HL-60 (cell line): ENCODE measurements around the gene PRCC.

Source experiments
- DNase-seq, 2 experiments: peaks; one replicate each; pipeline ENCODE4 v3.0.0-alpha.2; 2010 to 2020; ENCODE audit warnings: low read depth in 1 of 2, low spot score in 1 of 2
- H3K27ac ChIP-seq: fragments of 250-450 bp; sonication (Bioruptor Pico); replicated peaks from 2 replicates; pipeline ENCODE4 v1.5.1; 2020; ENCODE audit warnings: mild to moderate bottlenecking, moderate library complexity
- H3K27me3 ChIP-seq: fragments of 250-450 bp; sonication (Bioruptor Pico); 2 replicates; pipeline ENCODE4 v1.5.1; 2021; ENCODE audit warnings: mild to moderate bottlenecking, moderate library complexity; ENCODE audit not compliant: insufficient read depth, poor library complexity, severe bottlenecking
- H3K4me3 ChIP-seq: replicated peaks from 2 replicates; pipeline ENCODE4 v1.5.1; 2011; ENCODE audit warnings: mild to moderate bottlenecking, control low read depth, low read length; ENCODE audit not compliant: insufficient read depth
- CTCF ChIP-seq: IDR thresholded peaks from one replicate; pipeline ENCODE4 v1.5.1; 2011; ENCODE audit warnings: low read length, control low read depth, inconsistent platforms; ENCODE audit not compliant: insufficient read depth
- GABPA ChIP-seq: IDR thresholded peaks from 2 replicates; pipeline ENCODE4 v1.6.1; 2012; ENCODE audit warnings: low read depth
- POLR2AphosphoS5 ChIP-seq: IDR thresholded peaks from 2 replicates; pipeline ENCODE4 v1.6.1; 2012; ENCODE audit warnings: low read depth
- SPI1 ChIP-seq: IDR thresholded peaks from 2 replicates; pipeline ENCODE4 v1.6.1; 2012; ENCODE audit warnings: low read depth, mild to moderate bottlenecking, borderline replicate concordance
- TF ChIP-seq, protein P1 (sequence below): IDR thresholded peaks from 2 replicates; pipeline ENCODE4 v1.6.1; 2012; ENCODE audit warnings: low read depth; ENCODE audit not compliant: insufficient replicate concordance

Gene PRCC

GRCh38 chr1:156814571-156815260, 47.4 kb downstream of the PRCC start:
- H3K27ac ChIP-seq = no peak overlapping the region
- no peak for DNase-seq
- TF ChIP-seq CTCF (no peak), SPI1 (no peak), POLR2AphosphoS5 (no peak), GABPA (no peak)
- TF ChIP-seq, protein P1, sequence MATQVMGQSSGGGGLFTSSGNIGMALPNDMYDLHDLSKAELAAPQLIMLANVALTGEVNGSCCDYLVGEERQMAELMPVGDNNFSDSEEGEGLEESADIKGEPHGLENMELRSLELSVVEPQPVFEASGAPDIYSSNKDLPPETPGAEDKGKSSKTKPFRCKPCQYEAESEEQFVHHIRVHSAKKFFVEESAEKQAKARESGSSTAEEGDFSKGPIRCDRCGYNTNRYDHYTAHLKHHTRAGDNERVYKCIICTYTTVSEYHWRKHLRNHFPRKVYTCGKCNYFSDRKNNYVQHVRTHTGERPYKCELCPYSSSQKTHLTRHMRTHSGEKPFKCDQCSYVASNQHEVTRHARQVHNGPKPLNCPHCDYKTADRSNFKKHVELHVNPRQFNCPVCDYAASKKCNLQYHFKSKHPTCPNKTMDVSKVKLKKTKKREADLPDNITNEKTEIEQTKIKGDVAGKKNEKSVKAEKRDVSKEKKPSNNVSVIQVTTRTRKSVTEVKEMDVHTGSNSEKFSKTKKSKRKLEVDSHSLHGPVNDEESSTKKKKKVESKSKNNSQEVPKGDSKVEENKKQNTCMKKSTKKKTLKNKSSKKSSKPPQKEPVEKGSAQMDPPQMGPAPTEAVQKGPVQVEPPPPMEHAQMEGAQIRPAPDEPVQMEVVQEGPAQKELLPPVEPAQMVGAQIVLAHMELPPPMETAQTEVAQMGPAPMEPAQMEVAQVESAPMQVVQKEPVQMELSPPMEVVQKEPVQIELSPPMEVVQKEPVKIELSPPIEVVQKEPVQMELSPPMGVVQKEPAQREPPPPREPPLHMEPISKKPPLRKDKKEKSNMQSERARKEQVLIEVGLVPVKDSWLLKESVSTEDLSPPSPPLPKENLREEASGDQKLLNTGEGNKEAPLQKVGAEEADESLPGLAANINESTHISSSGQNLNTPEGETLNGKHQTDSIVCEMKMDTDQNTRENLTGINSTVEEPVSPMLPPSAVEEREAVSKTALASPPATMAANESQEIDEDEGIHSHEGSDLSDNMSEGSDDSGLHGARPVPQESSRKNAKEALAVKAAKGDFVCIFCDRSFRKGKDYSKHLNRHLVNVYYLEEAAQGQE = no peak
- peaks cover 3% of the 10 kb centered on the region for H3K27me3 ChIP-seq
- no peak overlapping the region for H3K4me3 ChIP-seq

GRCh38 chr1:156815307-156815826, 48.0 kb downstream of the PRCC start:
- peaks cover 3% of the 10 kb centered on the region for H3K27me3 ChIP-seq
- TF ChIP-seq, protein P1 = no peak
- TF ChIP-seq SPI1 (no peak), GABPA (no peak), CTCF (no peak), POLR2AphosphoS5 (no peak)
- H3K27ac ChIP-seq = no peak overlapping the region
- no peak overlapping the region for H3K4me3 ChIP-seq
- no peak for DNase-seq

DNA sequence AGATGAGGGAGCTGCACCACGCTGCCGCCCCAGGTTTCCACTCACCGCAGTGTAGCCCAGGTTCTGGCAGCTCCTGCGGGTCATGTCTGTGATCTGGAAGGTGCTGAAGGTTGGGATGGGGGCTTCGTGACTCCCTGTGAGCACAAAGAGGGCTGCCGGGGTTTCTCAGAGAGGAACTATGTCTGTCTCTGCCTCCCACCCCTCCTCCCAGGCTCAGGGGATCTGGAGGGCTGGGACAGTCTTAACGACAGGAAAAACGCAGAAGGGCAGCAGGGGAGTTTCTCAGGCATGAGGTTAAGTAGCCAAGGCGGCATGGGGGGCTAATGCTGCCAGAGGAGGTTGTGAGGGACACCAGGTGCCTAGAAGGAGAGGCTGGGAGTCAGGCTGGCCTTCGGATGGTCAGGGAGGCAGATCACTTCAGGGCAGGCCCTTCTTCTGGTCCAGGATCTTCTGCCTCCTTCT, 48.7 kb downstream of the PRCC start:
- DNase-seq = no peak
- Histone ChIP-seq H3K4me3 (no peak overlapping the region), H3K27me3 (peaks cover 3% of the 10 kb centered on the region), H3K27ac (no peak overlapping the region)
- no peak for TF ChIP-seq SPI1
- no peak for TF ChIP-seq GABPA
- TF ChIP-seq POLR2AphosphoS5 = no peak
- TF ChIP-seq, protein P1 = no peak
- TF ChIP-seq CTCF = no peak
